HUES6 (cell line): ENCODE results near the gene GSTT4.
A peak's percentile ranks its signal among the peaks of the same experiment; 100 is the strongest.
"Not testable (repeated sequence)": the region's sequence is repeated elsewhere in the genome, so short reads cannot be mapped to it uniquely, and the experiment has no call there.

ENCODE experiments used
- H3K27ac ChIP-seq: 2 replicates; pipeline ENCODE4 v1.7.0; 2013; ENCODE audit warnings: low read depth, mild to moderate bottlenecking, low read length, inconsistent platforms
- H3K27me3 ChIP-seq: 2 replicates; pipeline ENCODE4 v1.6.1; 2013; ENCODE audit warnings: low read length; ENCODE audit not compliant: control insufficient read depth, insufficient read depth
- H3K36me3 ChIP-seq: 2 replicates; pipeline ENCODE4 v1.6.1; 2013; ENCODE audit warnings: low read length; ENCODE audit not compliant: control insufficient read depth, insufficient read depth
- H3K4me1 ChIP-seq: 2 replicates; pipeline ENCODE4 v1.6.1; 2013; ENCODE audit warnings: low read length; ENCODE audit not compliant: control insufficient read depth, insufficient read depth
- H3K4me3 ChIP-seq: 2 replicates; pipeline ENCODE4 v1.5.1; 2013; ENCODE audit warnings: low read depth, low read length
- H3K9ac ChIP-seq: one replicate; pipeline ENCODE4 v1.6.1; 2013; ENCODE audit warnings: mild to moderate bottlenecking, low read length
- H3K9me3 ChIP-seq: 2 replicates; pipeline ENCODE4 v1.6.1; 2013; ENCODE audit warnings: low read depth, low read length; ENCODE audit not compliant: control insufficient read depth, insufficient read depth

The GSTT4 gene

DNA sequence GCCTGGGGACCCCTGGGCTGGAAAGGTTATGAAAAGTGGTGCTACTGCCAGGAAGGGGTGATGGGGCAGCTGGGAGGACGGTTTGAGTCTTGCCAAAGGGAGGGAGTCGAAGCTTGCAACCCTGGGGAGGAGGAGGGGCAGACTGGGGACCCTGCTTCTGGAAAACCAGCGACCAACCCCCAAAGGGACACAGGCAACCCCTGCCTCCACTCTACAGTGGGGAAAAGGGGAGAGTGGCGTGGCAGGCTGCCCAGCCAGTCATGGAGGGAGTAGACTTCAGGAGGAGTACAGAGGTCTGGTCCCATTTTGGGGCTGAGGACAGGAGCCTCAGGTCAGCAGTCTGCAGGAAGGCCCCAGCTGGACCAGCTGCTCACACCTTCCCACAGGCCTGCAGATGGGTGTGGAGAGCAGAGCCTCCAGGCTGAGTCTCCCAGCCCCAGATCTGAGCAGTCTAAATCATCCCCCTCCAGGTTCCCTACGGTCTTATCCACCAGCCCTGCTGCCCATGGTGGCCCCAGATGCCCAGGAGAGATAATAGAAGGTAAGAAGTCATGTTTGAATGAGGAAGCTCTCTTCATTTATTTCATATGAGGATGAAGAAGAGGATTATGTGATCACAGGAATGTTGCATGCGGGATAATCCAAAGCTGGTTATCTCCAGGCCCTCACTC is 34.3 kb downstream of the GSTT4 start:
- peak overlapping the region; percentile 8 for H3K9ac ChIP-seq
- no peak overlapping the region for H3K27ac ChIP-seq
- H3K9me3 ChIP-seq: no peaks in the 10 kb centered on the region
- H3K27me3 ChIP-seq: no peaks in the 10 kb centered on the region
- peaks cover 30% of the 10 kb centered on the region for H3K36me3 ChIP-seq
- H3K4me3 ChIP-seq: no peak overlapping the region
- no peaks in the 10 kb centered on the region for H3K4me1 ChIP-seq

DNA sequence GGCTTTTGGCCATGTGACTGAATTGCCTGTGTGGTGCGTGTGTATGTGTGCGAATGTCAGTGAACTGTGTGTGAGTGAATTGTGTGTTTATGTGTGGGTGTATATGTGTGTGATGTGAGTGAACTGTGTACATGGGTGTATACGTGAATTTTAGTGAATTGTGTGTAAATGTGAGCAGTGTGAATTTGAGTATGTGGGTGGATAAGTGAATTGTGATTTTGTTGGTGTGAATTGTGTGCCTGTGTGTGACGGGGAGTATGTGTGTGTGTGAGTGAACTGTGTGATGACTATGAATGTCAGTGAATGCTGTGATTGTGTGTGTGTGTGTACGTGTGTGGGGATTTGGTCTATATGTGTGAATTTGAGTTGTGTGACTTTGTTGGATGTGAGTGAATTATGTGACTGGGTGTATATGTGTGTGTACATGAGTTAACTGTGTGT is 35.0 kb downstream of the GSTT4 start:
- Histone ChIP-seq H3K27me3 (no peaks in the 10 kb centered on the region), H3K27ac (no peak overlapping the region), H3K4me1 (no peaks in the 10 kb centered on the region), H3K9ac (no peak overlapping the region), H3K4me3 (no peak overlapping the region), H3K36me3 (peaks cover 30% of the 10 kb centered on the region), H3K9me3 (no peaks in the 10 kb centered on the region)

DNA sequence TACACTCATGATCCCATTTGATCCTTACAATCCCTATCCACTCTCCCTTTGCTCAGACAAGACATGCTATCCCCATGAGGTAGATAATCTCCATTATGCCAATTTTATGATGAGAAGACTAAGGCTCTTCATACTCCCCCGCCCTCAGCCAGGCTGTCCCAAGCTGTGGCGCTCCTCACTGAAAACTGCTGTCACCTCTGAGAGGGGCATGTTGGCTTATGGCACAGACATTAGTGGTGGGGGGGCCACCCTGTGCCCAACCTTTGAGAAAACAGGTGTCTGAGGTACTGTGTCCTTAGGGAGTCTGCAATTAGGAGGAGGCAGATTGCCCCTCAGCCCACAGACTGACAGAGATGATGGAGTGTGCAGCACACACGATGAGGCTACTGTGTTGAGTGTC is 36.2 kb downstream of the GSTT4 start:
- Histone ChIP-seq H3K4me3 (no peak overlapping the region), H3K27me3 (no peaks in the 10 kb centered on the region), H3K9me3 (no peaks in the 10 kb centered on the region), H3K9ac (no peak overlapping the region), H3K27ac (no peak overlapping the region), H3K4me1 (no peaks in the 10 kb centered on the region), H3K36me3 (peaks cover 30% of the 10 kb centered on the region)

DNA sequence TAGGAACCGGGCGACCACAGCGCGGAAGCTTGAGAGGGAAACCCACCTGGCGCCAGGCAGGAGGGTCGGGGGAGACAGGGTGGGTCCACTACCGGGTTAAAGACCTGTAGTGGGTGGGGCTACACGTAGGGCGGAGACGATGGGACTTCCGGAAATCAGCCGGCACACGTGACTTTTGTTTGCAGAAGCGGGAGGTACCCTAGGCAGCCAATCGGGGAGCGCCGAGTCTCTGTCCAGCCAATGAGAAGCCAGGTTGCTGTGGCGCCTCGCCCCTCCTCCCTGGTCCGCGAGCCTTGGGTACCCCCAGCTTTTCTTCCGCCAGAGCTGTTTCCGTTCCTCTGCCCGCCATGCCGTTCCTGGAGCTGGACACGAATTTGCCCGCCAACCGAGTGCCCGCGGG is 38.7 kb downstream of the GSTT4 start, which contains the start of gene DDTL:
TSS of gene DDTL (plus strand) at position 321 of the 400 bp plus-strand sequence. CDS start at position 348, 27 bp downstream.
- H3K27me3 ChIP-seq, H3K4me3 ChIP-seq, H3K9ac ChIP-seq, H3K4me1 ChIP-seq, H3K9me3 ChIP-seq, H3K27ac ChIP-seq: not testable (repeated sequence)
- H3K36me3 ChIP-seq: peaks cover 27% of the 10 kb centered on the region

DNA sequence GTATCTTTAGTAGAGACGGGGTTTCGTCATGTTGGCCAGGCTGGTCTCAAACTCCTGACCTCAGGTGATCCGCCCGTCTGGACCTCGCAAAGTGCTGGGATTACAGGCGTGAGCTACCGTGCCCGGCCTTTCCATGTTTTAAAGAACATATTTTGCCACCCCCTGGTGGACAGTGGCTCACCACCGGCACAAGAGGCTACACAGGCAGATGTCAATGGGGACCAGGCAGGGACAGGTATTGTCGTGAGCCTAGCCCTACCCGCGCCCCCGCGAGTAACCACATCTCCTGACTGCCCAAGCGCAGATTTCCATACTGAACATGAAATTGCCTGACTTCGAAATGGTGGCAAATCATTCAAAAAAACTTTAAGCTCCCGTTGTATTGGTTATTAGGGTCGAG is 39.2 kb downstream of the GSTT4 start:
- H3K27ac ChIP-seq, H3K9ac ChIP-seq, H3K9me3 ChIP-seq, H3K4me3 ChIP-seq, H3K27me3 ChIP-seq, H3K4me1 ChIP-seq: not testable (repeated sequence)
- H3K36me3 ChIP-seq: peaks cover 22% of the 10 kb centered on the region

DNA sequence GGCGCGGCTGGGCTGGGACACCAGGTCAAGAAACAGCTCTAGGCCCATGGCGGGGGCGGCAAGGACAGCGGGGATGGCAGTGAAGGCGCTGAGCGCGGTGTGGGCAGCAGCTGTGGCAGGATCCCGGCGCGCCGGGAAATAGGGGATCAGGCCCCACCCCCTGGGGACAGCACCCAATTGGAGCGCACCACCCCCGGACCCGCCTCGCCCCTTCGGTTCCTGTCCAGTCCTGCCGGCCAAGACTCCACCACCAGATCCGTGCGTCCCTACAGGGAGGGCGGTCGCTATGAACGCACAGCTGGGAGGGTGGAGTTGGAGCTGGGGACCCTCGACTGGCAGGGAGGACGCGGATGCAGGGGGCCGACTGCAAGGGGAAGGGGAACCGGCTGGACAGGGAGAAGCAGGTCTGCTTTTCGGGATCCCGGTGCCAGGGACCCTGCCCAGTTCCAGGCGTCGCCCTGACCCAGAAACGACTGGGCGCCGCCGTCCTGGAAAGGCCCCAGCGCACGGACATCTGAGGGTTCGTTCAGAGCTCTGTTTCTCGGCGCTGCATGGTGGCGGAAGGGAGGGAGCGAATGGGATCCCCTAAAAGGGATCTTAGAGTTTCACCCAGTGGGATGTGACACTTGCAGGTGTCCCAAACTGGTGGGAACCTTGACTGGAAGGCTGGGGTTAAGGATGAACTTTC is 44.0 kb downstream of the GSTT4 start, which contains the start of gene GSTT2B:
TSS of gene GSTT2B (minus strand) at position 112 of the 688 bp plus-strand sequence. CDS start at position 48, 64 bp downstream.
- not testable (repeated sequence) for H3K4me1 ChIP-seq, H3K9me3 ChIP-seq, H3K27ac ChIP-seq, H3K36me3 ChIP-seq, H3K9ac ChIP-seq, H3K27me3 ChIP-seq
- H3K4me3 ChIP-seq: peak within 1 kb of the TSS; percentile 20; the same call in 1 of the 2 replicates

DNA sequence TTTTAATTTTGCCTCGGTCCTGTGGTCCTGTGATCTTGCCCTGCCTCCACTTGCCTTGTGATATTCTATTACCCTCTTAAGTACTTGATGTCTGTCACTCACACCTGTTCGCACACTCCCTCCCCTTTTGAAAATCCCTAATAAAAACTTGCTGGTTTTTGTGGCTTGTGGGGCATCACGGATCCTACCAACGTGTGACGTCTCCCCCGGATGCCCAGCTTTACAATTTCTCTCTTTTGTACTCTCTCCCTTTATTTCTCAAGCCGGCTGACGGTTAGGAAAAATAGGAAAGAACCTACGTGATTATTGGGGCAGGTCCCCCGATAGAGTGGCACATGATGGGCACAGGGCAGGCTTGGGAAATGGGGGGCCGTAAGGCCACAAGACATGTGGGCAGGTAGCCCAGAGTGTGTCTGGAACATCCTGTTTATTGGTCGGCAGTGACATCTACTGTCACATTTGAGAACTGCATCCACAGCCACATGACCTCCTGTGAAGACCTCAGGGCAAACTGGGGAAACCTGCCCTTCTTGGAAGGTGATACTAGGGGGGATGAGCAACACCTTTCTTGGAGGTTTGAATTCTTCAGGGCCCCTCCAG is 48.9 kb downstream of the GSTT4 start:
- not testable (repeated sequence) for H3K27me3 ChIP-seq
- 0 out of 2 replicates have a peak overlapping the region, but pooled peaks have one; percentile 17 for H3K4me3 ChIP-seq

DNA sequence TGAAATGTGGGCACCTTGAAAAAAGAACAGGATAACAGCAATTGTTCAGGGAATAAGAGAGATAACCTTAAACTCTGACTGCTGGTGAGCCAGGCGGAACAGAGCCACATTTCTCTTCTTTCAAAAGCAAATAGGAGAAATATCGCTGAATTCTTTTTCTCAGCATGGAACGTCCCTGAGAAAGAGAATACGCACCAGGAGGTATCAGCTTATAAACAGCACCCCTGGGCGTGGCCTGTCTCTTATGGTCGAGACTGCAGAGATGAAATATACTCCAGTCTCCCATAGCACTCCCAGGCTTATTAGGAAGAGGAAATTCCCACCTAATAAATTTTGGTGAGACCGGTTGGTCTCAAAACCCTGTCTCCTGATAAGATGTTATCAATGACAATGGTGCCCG is 49.4 kb downstream of the GSTT4 start:
- Histone ChIP-seq H3K9ac (peak overlapping the region; percentile 42), H3K27ac (peak overlapping the region; percentile 81; the same call in 1 of the 2 replicates), H3K4me3 (peak overlapping the region; percentile 30), H3K4me1 (peaks cover 13% of the 10 kb centered on the region)
- H3K36me3 ChIP-seq, H3K27me3 ChIP-seq, H3K9me3 ChIP-seq: not testable (repeated sequence)

More for the DNA sequence above, 48.9 kb downstream of the GSTT4 start:
- H3K9me3 ChIP-seq, H3K36me3 ChIP-seq: not testable (repeated sequence)
- Histone ChIP-seq H3K27ac (peak overlapping the region; percentile 64; the same call in 1 of the 2 replicates), H3K9ac (peak overlapping the region; percentile 28), H3K4me1 (peaks cover 13% of the 10 kb centered on the region)

DNA sequence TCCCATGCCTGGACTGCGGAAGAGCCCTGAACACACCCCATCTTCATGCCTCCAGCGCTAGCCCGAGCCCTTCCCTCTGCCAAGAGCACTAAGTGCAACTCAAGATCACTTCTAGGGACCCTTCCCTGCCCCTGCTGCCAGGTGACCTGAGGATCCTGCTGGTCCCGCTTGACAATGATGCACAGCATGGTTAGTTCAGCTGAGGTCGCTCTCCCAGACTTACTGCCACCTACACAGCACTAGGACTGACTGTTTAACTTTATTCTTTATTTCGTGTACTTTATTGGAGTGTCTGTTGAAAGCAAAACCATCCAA is 50.3 kb downstream of the GSTT4 start:
- not testable (repeated sequence) for H3K27me3 ChIP-seq, H3K4me3 ChIP-seq, H3K36me3 ChIP-seq, H3K9me3 ChIP-seq
- peaks cover 13% of the 10 kb centered on the region for H3K4me1 ChIP-seq
- peak overlapping the region; percentile 81; the same call in 1 of the 2 replicates for H3K27ac ChIP-seq
- peak overlapping the region; percentile 49 for H3K9ac ChIP-seq

DNA sequence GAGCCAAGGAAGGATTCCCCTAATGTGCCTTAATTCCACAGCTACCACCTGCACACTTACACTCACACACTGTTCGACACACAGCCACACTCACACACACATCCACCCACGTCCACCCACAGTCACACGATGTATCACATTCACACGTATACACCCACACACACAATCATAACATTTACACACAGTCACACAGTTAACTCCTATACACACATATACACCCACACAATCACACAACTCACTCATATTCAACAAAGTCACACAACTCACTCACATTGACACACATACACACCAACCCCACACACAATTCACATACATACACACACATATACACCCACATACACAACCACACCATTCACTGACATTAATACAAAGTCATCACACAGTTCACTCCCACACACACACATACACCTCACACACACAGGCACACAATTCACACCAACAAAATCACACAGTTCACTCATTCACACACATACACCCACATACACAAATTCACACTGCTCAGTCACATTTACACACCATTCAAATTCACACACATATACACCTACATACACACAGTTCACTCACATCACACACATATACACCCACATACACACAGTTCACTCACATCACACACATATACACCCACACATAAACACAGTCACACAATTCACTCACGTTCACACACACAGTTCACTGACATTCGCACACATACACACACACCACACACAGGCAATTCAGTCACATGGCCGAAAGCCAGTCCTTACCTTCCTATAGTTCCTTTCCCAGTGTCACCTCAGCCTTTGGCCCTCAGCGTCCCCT is 50.9 kb downstream of the GSTT4 start:
- H3K4me3 ChIP-seq, H3K27ac ChIP-seq: not testable (repeated sequence)
- peak overlapping the region; percentile 49 for H3K9ac ChIP-seq

More for the DNA sequence above, 50.9 kb downstream of the GSTT4 start:
- not testable (repeated sequence) for H3K36me3 ChIP-seq, H3K27me3 ChIP-seq, H3K9me3 ChIP-seq
- peaks cover 13% of the 10 kb centered on the region for H3K4me1 ChIP-seq
